GM19467 (cell line): ENCODE data around the gene PRF1.
"Not testable (repeated sequence)": the region's sequence is repeated elsewhere in the genome, so short reads cannot be mapped to it uniquely, and the experiment has no call there.

Source experiments
- ATAC-seq: cut with Tn5 transposase; IDR thresholded peaks from one replicate; pipeline ENCODE4 v1.9.1; 2021; ENCODE audit warnings: mild to moderate bottlenecking, moderate library complexity; ENCODE audit not compliant: unreplicated experiment

PRF1 gene

GRCh38 chr10:70595566-70596016 is 7.0 kb downstream of the PRF1 start:
- no peak for ATAC-seq

GRCh38 chr10:70594161-70594560 is 8.4 kb downstream of the PRF1 start:
- no peak for ATAC-seq

- ATAC-seq = no peak
These were observed 9.0 kb downstream of the PRF1 start for GRCh38 chr10:70593513-70593890.

GRCh38 chr10:70592746-70593512 is 9.6 kb downstream of the PRF1 start:
- ATAC-seq = no peak

GRCh38 chr10:70592186-70592735 is 10.3 kb downstream of the PRF1 start:
- ATAC-seq = no peak

GRCh38 chr10:70590655-70591416 is 11.7 kb downstream of the PRF1 start:
- ATAC-seq = no peak

- ATAC-seq = no peak
These were observed 12.5 kb downstream of the PRF1 start for GRCh38 chr10:70589762-70590654.

- ATAC-seq = no peak
These were observed 13.5 kb downstream of the PRF1 start for GRCh38 chr10:70588859-70589570.

GRCh38 chr10:70588255-70588654 is 14.3 kb downstream of the PRF1 start:
- no peak for ATAC-seq

GRCh38 chr10:70587045-70587658 is 15.4 kb downstream of the PRF1 start:
- no peak for ATAC-seq

- no peak for ATAC-seq
These were observed 16.1 kb downstream of the PRF1 start for GRCh38 chr10:70586348-70586930.

- no peak for ATAC-seq
These were observed 16.9 kb downstream of the PRF1 start for GRCh38 chr10:70585578-70586169.

- ATAC-seq = no peak
These were observed 17.5 kb downstream of the PRF1 start for GRCh38 chr10:70584909-70585544.

GRCh38 chr10:70584366-70584765 is 18.2 kb downstream of the PRF1 start:
- no peak for ATAC-seq

GRCh38 chr10:70583669-70584037 is 18.9 kb downstream of the PRF1 start:
- ATAC-seq = no peak

- ATAC-seq = no peak
These were observed 19.5 kb downstream of the PRF1 start for GRCh38 chr10:70582793-70583668.

GRCh38 chr10:70581176-70581575 is 21.4 kb downstream of the PRF1 start:
- ATAC-seq = not testable (repeated sequence)
